Ovary (tissue), 9 donors: ENCODE data around the gene CFAP97D2. TPM values are rescaled to one million over a fixed set of nuclear protein-coding genes. Genes with fewer than 3 reads are reported as not detected.
"Not testable (repeated sequence)": the region's sequence is repeated elsewhere in the genome, so short reads cannot be mapped to it uniquely, and the experiment has no call there.

ENCODE experiments used
- DNase-seq, 5 donors: peaks; one replicate each; pipeline ENCODE4 v3.0.0-alpha.2; 2019 to 2020
- H3K27ac ChIP-seq, 2 donors: fragments of 200-600 bp; one replicate each; pipeline versions ENCODE4 v1.5.1 to v1.8.0; 2019 to 2022
- H3K27me3 ChIP-seq: fragments of 200-600 bp; one replicate; pipeline ENCODE4 v1.8.0; 2022
- H3K36me3 ChIP-seq: fragments of 200-600 bp; sonication (generic); one replicate; pipeline ENCODE4 v1.5.1; 2019
- H3K4me1 ChIP-seq: one replicate; pipeline ENCODE4 v1.8.1; 2013; ENCODE audit warnings: mild to moderate bottlenecking, moderate library complexity; ENCODE audit not compliant: insufficient read depth
- H3K4me3 ChIP-seq: fragments of 200-600 bp; sonication (generic); one replicate; pipeline ENCODE4 v1.5.1; 2017
- H3K9me3 ChIP-seq, 2 donors: fragments of 200-600 bp in 1 of 2; sonication (generic) in 1 of 2; one replicate each; pipeline versions ENCODE4 v1.5.1 to v1.8.1; 2013 to 2019; ENCODE audit warnings: mild to moderate bottlenecking in 1 of 2, moderate library complexity in 1 of 2
- CTCF ChIP-seq, 3 donors: fragments of 450-650 bp in 2 of 3; fragments of 200-600 bp in 1 of 3; IDR thresholded peaks; one replicate each; pipeline versions ENCODE4 v1.5.1 to v1.8.0; 2016 to 2022; ENCODE audit warnings: antibody characterized with exemption in 3 of 3, mild to moderate bottlenecking in 1 of 3
- EP300 ChIP-seq: sonication (generic); formaldehyde crosslinking; IDR thresholded peaks from one replicate; pipeline ENCODE4 v1.6.1; 2017; ENCODE audit warnings: antibody characterized with exemption
- POLR2A ChIP-seq: fragments of 450-650 bp; IDR thresholded peaks from one replicate; pipeline ENCODE4 v1.6.1; 2017; ENCODE audit warnings: antibody characterized with exemption, mild to moderate bottlenecking, moderate library complexity
- WGBS, 3 donors: extraction: QIAGEN DNeasy Blood & Tissue Kit in 1 of 3; methylation state at CpG; one replicate each; pipeline versions ENCODE4 v1.1.5 to v1.1.7; 2013 to 2017; 5-methylcytosine and 5-hydroxymethylcytosine counted together
- intact Hi-C, 4 donors: fragments of 100-400 bp; cut with DNase I; formaldehyde crosslinking; loops; one replicate each; pipeline versions ENCODE4 v1.11.0 to v1.15.1; 2022 to 2023
- polyA plus RNA-seq, 2 donors: library from polyadenylated mRNA; stranded (reverse); fragments of 200-250 nt in 1 of 2; fragments of 350-450 nt in 1 of 2; fragmentation: Illumina TruSeq in 1 of 2; extraction: RNeasy Lipid Tissue Mini Kit (QIAGEN cat#74804) in 1 of 2; gene quantifications; one replicate each; pipeline ENCODE4 v1.2.3, GENCODE V29; 2013 to 2014
- total RNA-seq, 7 donors: library from RNA; depleted of rRNA in 2 of 7; stranded (reverse); fragments of >200 nt in 2 of 7; fragmentation: NEBNext Ultra II Directional in 3 of 7; extraction: Animal tissue kit (Norgen Biotek cat#: 25700) in 3 of 7; gene quantifications; one replicate each; pipeline versions ENCODE4 v1.1.0 to v1.2.4, GENCODE V29; 2016 to 2023
- donor health status: DM: no; HTN: no; CAD: no; lungs with moderate emphysema.
- donor health status: DM: no; HTN: no; CAD: no.
- donor health status: Bipolar disorder and iron deficiency.
- donor health status: DM: yes; HTN: yes; CAD: no.
- donor health status: DM: no; HTN: no; CAD: no.
- donor health status: DM: yes; HTN: yes; CAD: no.

Gene CFAP97D2
- total and polyA plus RNA-seq, 9 donors, result 0.28 to 5.2 (median 3.1) TPM; not detected in 6

- H3K27me3 ChIP-seq, result no peaks in the 10 kb centered on the region
- intact Hi-C loops, result loop anchor here in 3 of 4 donors (5.0 to 10.0 kb wide), 3 partner anchors 64 to 77 kb away; no protein-coding TSS in a partner anchor
- peak in 1 of 5 donors; percentile 52 for DNase-seq
- peaks cover 7% of the 10 kb centered on the region for H3K4me1 ChIP-seq
- H3K27ac ChIP-seq, result peak overlapping the region in 1 of 2 donors; percentile 22
- H3K4me3 ChIP-seq, result peak overlapping the region; percentile 77
- 0 to 1% (median 0%) methylated on average over 77 to 95 of the region's 95 CpGs for WGBS, 3 donors
- TF ChIP-seq CTCF (IDR thresholded peaks at IDR 0.05), result no peak
- no peak for TF ChIP-seq EP300
- TF ChIP-seq POLR2A, result no peak
- H3K9me3 ChIP-seq, result no peaks in the 10 kb centered on the region
- H3K36me3 ChIP-seq, result no peaks in the 10 kb centered on the region
Measured at GRCh38 chr13:114131583-114132418, 47.3 kb upstream of the CFAP97D2 start.

- intact Hi-C loops, result loop anchor here in 3 of 4 donors (5.0 to 10.0 kb wide), 3 partner anchors 65 to 78 kb away; no protein-coding TSS in a partner anchor
- WGBS, 3 donors, result 0 to 1% (median 1%) methylated on average over 45 to 81 of the region's 81 CpGs
- TF ChIP-seq CTCF (IDR thresholded peaks at IDR 0.05), result no peak
- no peak for TF ChIP-seq POLR2A
- TF ChIP-seq EP300, result no peak
- Histone ChIP-seq H3K27ac (peak within 1 kb of the TSS; percentile 22 to 63), H3K27me3 (no peaks in the 10 kb centered on the region), H3K9me3 (no peaks in the 10 kb centered on the region), H3K36me3 (no peaks in the 10 kb centered on the region), H3K4me3 (peak within 1 kb of the TSS; percentile 77), H3K4me1 (peaks cover 7% of the 10 kb centered on the region)
- DNase-seq, result peak; percentile 64 to 85 (median 75)
Measured at GRCh38 chr13:114132419-114133121, 46.5 kb upstream of the CFAP97D2 start, which contains the start of gene RASA3. Gene RASA3, minus strand, starts transcription at chr13:114132623. Its CDS starts 134 bp downstream, at chr13:114132489.

GRCh38 chr13:114133126-114133525 is 45.9 kb upstream of the CFAP97D2 start:
- not testable (repeated sequence) for DNase-seq, H3K27ac ChIP-seq, H3K4me3 ChIP-seq, H3K27me3 ChIP-seq, H3K36me3 ChIP-seq, H3K4me1 ChIP-seq, H3K9me3 ChIP-seq
- intact Hi-C loops, result loop anchor here in 3 of 4 donors (5.0 to 10.0 kb wide), 3 partner anchors 66 to 78 kb away; no protein-coding TSS in a partner anchor
- 0 to 24% (median 20%) methylated on average over 1 to 8 of the region's 9 CpGs for WGBS, 3 donors

- not testable (repeated sequence) for H3K4me1 ChIP-seq, H3K9me3 ChIP-seq, H3K27ac ChIP-seq, H3K4me3 ChIP-seq, DNase-seq, H3K36me3 ChIP-seq, H3K27me3 ChIP-seq
- intact Hi-C loops, result loop anchor here in 3 of 4 donors (5.0 to 10.0 kb wide), 3 partner anchors 66 to 79 kb away; no protein-coding TSS in a partner anchor
- WGBS, 3 donors, result 53 to 100% (median 83%) methylated on average over 1 to 7 of the region's 7 CpGs
Measured at GRCh38 chr13:114133552-114133951, 45.5 kb upstream of the CFAP97D2 start.

GRCh38 chr13:114134111-114134943 is 44.7 kb upstream of the CFAP97D2 start:
- Histone ChIP-seq H3K27ac (no peak overlapping the region), H3K4me1 (peaks cover 5% of the 10 kb centered on the region), H3K9me3 (no peaks in the 10 kb centered on the region), H3K27me3 (no peaks in the 10 kb centered on the region), H3K4me3 (no peak overlapping the region), H3K36me3 (no peaks in the 10 kb centered on the region)
- intact Hi-C loops, result loop anchor here in 3 of 4 donors (5.0 to 10.0 kb wide), 3 partner anchors 67 to 80 kb away; no protein-coding TSS in a partner anchor
- DNase-seq, result no peak
- WGBS, 3 donors, result 51 to 71% (median 66%) methylated on average over 21 of the region's 21 CpGs
- TF ChIP-seq CTCF (IDR thresholded peaks at IDR 0.05) (no peak), EP300 (no peak), POLR2A (no peak)
